C4-2B (cell line): ENCODE results near the gene OSBP2.

ENCODE experiments used
- H3K27ac ChIP-seq: fragments of 450-650 bp; 2 replicates; pipeline ENCODE4 v1.5.1; 2017
- ZFX ChIP-seq: fragments of 450-650 bp; IDR thresholded peaks from 2 replicates; pipeline ENCODE4 v1.6.1; 2017
- TF ChIP-seq, protein P1 (sequence below): fragments of 450-650 bp; conservative IDR thresholded peaks from 2 replicates; pipeline ENCODE4 v1.5.1; 2017; ENCODE audit warnings: mild to moderate bottlenecking

The OSBP2 gene

DNA sequence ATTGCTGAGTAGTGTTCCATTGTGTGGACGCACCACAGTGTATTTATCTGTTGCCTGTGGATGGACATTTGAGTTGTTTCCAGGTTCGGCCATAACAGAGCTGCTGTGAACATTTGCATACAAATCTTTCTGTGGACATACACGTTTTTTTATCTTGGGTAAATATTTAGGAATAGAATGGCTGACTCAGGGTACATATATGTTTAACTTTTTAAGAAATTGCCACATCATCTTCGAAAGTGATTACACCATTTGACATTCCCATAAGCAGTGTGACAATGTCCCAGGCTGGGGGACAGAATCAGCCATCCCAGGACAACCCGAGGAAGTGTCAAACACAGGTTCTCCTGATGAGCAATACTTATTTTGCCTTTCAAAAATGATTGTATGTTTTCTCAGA is 87.9 kb downstream of the OSBP2 start:
- H3K27ac ChIP-seq: peak overlapping the region; percentile 54
- TF ChIP-seq, protein P1, sequence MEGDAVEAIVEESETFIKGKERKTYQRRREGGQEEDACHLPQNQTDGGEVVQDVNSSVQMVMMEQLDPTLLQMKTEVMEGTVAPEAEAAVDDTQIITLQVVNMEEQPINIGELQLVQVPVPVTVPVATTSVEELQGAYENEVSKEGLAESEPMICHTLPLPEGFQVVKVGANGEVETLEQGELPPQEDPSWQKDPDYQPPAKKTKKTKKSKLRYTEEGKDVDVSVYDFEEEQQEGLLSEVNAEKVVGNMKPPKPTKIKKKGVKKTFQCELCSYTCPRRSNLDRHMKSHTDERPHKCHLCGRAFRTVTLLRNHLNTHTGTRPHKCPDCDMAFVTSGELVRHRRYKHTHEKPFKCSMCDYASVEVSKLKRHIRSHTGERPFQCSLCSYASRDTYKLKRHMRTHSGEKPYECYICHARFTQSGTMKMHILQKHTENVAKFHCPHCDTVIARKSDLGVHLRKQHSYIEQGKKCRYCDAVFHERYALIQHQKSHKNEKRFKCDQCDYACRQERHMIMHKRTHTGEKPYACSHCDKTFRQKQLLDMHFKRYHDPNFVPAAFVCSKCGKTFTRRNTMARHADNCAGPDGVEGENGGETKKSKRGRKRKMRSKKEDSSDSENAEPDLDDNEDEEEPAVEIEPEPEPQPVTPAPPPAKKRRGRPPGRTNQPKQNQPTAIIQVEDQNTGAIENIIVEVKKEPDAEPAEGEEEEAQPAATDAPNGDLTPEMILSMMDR: no peak
- TF ChIP-seq ZFX: no peak

DNA sequence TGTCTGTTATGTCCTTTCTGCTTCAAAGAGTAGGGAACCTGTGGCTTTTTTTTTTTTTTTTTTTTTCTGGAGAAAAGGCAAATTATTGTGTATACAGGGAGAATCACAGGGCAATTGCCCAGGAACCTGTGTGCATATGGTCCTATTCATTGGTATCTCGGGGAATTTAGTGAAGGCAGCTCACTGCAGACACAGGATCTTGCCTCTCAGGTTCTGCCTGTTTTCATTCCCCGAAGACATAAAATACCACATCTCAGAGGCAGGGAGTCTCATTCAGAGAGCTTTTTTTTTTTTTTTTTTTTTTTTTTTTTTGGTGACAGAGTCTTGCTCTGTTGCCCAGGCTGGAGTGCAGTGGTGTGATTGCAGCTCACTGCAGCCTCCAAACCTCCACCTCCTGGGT is 88.3 kb downstream of the OSBP2 start:
- TF ChIP-seq, protein P1: no peak
- TF ChIP-seq ZFX: no peak
- peak overlapping the region; percentile 54 for H3K27ac ChIP-seq

- TF ChIP-seq, protein P1: no peak
- no peak for TF ChIP-seq ZFX
- no peak overlapping the region for H3K27ac ChIP-seq
Measured at GRCh38 chr22:30785527-30785926, 90.9 kb downstream of the OSBP2 start.

GRCh38 chr22:30790366-30790765 is 95.7 kb downstream of the OSBP2 start:
- TF ChIP-seq, protein P1: no peak
- TF ChIP-seq ZFX: no peak
- H3K27ac ChIP-seq: no peak overlapping the region

DNA sequence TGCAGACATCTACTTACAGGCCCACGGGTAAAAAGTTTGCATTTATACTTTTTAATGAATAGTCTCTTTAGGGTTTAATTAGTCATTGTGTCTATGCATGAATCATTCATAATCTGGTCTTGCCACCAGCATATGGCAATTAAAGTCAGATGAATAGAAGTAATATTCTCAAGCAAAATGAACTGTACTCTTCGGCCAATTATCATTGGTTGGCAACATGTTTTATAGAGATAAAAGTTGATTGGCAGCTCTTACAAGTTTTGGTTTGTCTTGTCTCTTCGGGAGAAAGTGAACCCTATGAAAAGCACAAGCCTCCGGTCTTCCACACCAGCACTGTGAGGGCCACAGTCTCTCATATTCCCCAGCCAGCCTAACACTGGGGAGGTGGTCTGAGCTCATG is 97.8 kb downstream of the OSBP2 start:
- H3K27ac ChIP-seq: no peak overlapping the region
- TF ChIP-seq, protein P1: no peak
- TF ChIP-seq ZFX: no peak

GRCh38 chr22:30795118-30795517 is 100.4 kb downstream of the OSBP2 start:
- TF ChIP-seq, protein P1: no peak
- no peak for TF ChIP-seq ZFX
- H3K27ac ChIP-seq: no peak overlapping the region

DNA sequence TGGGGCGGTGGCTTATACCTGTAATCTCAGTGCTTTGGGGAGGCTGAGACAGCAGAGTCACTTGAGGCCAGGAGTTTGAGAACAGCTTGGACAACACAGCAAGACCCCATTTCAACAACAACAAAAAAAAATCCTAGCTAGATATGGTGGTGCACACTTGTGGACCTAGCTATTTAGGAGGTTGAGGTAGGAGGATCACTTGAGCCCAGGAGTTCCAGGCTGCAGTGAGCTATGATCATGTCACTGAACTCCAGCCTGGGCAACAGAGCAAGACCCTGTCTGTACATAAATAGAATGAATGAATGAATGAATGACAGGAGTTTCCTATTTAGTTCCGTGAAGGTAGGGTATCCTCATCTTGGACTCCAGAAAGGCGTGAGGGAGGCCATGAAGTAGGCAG is 107.0 kb downstream of the OSBP2 start:
- H3K27ac ChIP-seq: no peak overlapping the region
- TF ChIP-seq, protein P1: no peak
